Endothelial cell of umbilical vein (primary cell): ENCODE measurements around the gene DSE. TPM values are rescaled to one million over a fixed set of nuclear protein-coding genes. Genes with fewer than 3 reads are reported as not detected.
"Not testable (repeated sequence)": the region's sequence is repeated elsewhere in the genome, so short reads cannot be mapped to it uniquely, and the experiment has no call there.

Experiments used
- BruUV-seq: library from RNA; stranded (reverse); fragments of 400-500 nt; replicated peaks from 2 replicates; lab custom pipeline; 2021; lab: Mats Ljungman, UMichigan
- CTCF ChIA-PET: fragments of 300-600, 350-600 bp; sonication (Branson Sonifier 250); formaldehyde crosslinking; loops from one replicate; lab custom pipeline; 2021; ENCODE audit warnings: antibody characterized with exemption, inconsistent platforms; lab: Charles Lee
- POLR2A ChIA-PET: fragments of 300-600, 350-600 bp; sonication (Branson Sonifier 250); formaldehyde crosslinking; loops from one replicate; lab custom pipeline; 2021; ENCODE audit warnings: antibody characterized with exemption, inconsistent platforms; lab: Charles Lee
- DNase-seq: peaks from one replicate; pipeline ENCODE4 v3.0.0-alpha.2; 2011; ENCODE audit warnings: low read depth, low spot score
- FAIRE-seq: peaks from 2 replicates; lab custom pipeline; 2011; peaks lifted over from hg19 to GRCh38; lab: Jason Lieb, UNC
- H2AFZ ChIP-seq: 2 replicates; pipeline ENCODE4 v1.6.0; 2012; ENCODE audit warnings: low read depth, low read length, control low read depth, inconsistent platforms
- H3K27ac ChIP-seq: 2 replicates; pipeline ENCODE4 v1.5.1; 2011; ENCODE audit warnings: low read depth, mild to moderate bottlenecking, control low read depth, low read length, moderate library complexity; ENCODE audit not compliant: insufficient read depth
- H3K27me3 ChIP-seq, 2 experiments: 2 replicates each; pipeline versions ENCODE4 v1.6.0 to v1.6.1; 2011; ENCODE audit warnings: low read length in 2 of 2, mixed read lengths in 1 of 2; ENCODE audit not compliant: control insufficient read depth in 2 of 2, insufficient read depth in 2 of 2
- H3K36me3 ChIP-seq, 2 experiments: 2 replicates in 1 of 2; 3 replicates in 1 of 2; pipeline ENCODE4 v1.5.1; 2011; ENCODE audit warnings: low read length in 2 of 2, mild to moderate bottlenecking in 1 of 2, moderate library complexity in 1 of 2; ENCODE audit not compliant: control insufficient read depth in 2 of 2, insufficient read depth in 2 of 2; ENCODE audit errors: extremely low read depth in 1 of 2
- H3K4me1 ChIP-seq: 3 replicates; pipeline ENCODE4 v1.5.1; 2011; ENCODE audit warnings: mild to moderate bottlenecking, low read length; ENCODE audit not compliant: control insufficient read depth, insufficient read depth; ENCODE audit errors: extremely low read depth
- H3K4me2 ChIP-seq: 2 replicates; pipeline ENCODE4 v1.6.1; 2011; ENCODE audit warnings: low read length, control low read depth, mixed read lengths; ENCODE audit not compliant: insufficient read depth
- H3K4me3 ChIP-seq, 3 experiments: fragments of 200-600 bp in 1 of 3; sonication (generic), shearing (Covaris generic) in 1 of 3; replicated peaks in 1 of 3; 2 replicates each; pipeline ENCODE4 v1.5.1; 2011 to 2016; ENCODE audit warnings: control low read depth in 3 of 3, low read length in 3 of 3, mild to moderate bottlenecking in 2 of 3, inconsistent platforms in 1 of 3, low read depth in 1 of 3, moderate library complexity in 1 of 3; ENCODE audit not compliant: insufficient read depth in 1 of 3
- H3K79me2 ChIP-seq: 2 replicates; pipeline ENCODE4 v1.6.0; 2012; ENCODE audit warnings: low read length, inconsistent platforms; ENCODE audit not compliant: control insufficient read depth, insufficient read depth
- H3K9ac ChIP-seq: replicated peaks from 2 replicates; pipeline ENCODE3; 2011; ENCODE audit warnings: low read length, control low read depth; ENCODE audit not compliant: insufficient read depth; ENCODE audit errors: extremely low read depth
- H3K9me1 ChIP-seq: replicated peaks from 3 replicates; pipeline ENCODE4 v1.6.0; 2011; ENCODE audit warnings: mild to moderate bottlenecking, low read length; ENCODE audit not compliant: control insufficient read depth, insufficient read depth; ENCODE audit errors: extremely low read depth
- H3K9me3 ChIP-seq: replicated peaks from 2 replicates; pipeline ENCODE4 v1.5.1; 2012; ENCODE audit warnings: low read length, inconsistent platforms; ENCODE audit not compliant: control insufficient read depth, insufficient read depth
- H4K20me1 ChIP-seq: replicated peaks from 2 replicates; pipeline ENCODE3; 2011; ENCODE audit warnings: mild to moderate bottlenecking, low read length; ENCODE audit not compliant: control insufficient read depth, insufficient read depth; ENCODE audit errors: extremely low read depth
- CTCF ChIP-seq, 2 donors: IDR thresholded peaks; 1 replicate in 1 of 2; 2 replicates in 1 of 2; pipeline ENCODE4 v1.5.1; 2011; ENCODE audit warnings: low read length in 2 of 2, mild to moderate bottlenecking in 2 of 2, moderate library complexity in 2 of 2, control low read depth in 1 of 2, inconsistent platforms in 1 of 2, low read depth in 1 of 2; ENCODE audit not compliant: insufficient read depth in 1 of 2; ENCODE audit errors: extremely low read depth in 1 of 2
- EZH2 ChIP-seq: IDR thresholded peaks from 2 replicates; pipeline ENCODE4 v1.6.1; 2012; ENCODE audit warnings: borderline replicate concordance, low read depth, mild to moderate bottlenecking, moderate library complexity, low read length, inconsistent platforms; ENCODE audit not compliant: severe bottlenecking
- FOS ChIP-seq: IDR thresholded peaks from 2 replicates; pipeline ENCODE4 v1.6.1; 2011; ENCODE audit warnings: mild to moderate bottlenecking, low read length, moderate library complexity, borderline replicate concordance; ENCODE audit not compliant: insufficient read depth
- GATA2 ChIP-seq: IDR thresholded peaks from 2 replicates; pipeline ENCODE4 v1.7.0; 2011; ENCODE audit warnings: low read depth, mild to moderate bottlenecking, moderate library complexity, mixed read lengths, low read length; ENCODE audit not compliant: insufficient read length, insufficient read depth
- JUN ChIP-seq: IDR thresholded peaks from 2 replicates; pipeline ENCODE4 v1.6.1; 2011; ENCODE audit warnings: borderline replicate concordance, low read depth; ENCODE audit not compliant: insufficient read length, insufficient read depth
- MYC ChIP-seq: IDR thresholded peaks from one replicate; pipeline ENCODE4 v1.6.1; 2011; ENCODE audit warnings: mild to moderate bottlenecking, low read depth, low read length
- POLR2A ChIP-seq: IDR thresholded peaks from 2 replicates; pipeline ENCODE4 v1.6.1; 2012; ENCODE audit warnings: low read depth, mild to moderate bottlenecking, control low read depth, low read length
- dilution Hi-C: fragments of 300-500 bp; cut with MboI; formaldehyde crosslinking; loops from one replicate; pipeline ENCODE4 v1.15.0; 2019; ENCODE audit warnings: low sequenced_read_pairs; ENCODE audit not compliant: extremely low pct_ligation_motif_present
- intact Hi-C: fragments of 100-400 bp; cut with micrococcal nuclease; formaldehyde crosslinking; loops from one replicate; pipeline ENCODE4 v1.10.0; 2022
- polyA plus RNA-seq, 4 experiments: library from polyadenylated mRNA; depleted of rRNA in 3 of 4; stranded (reverse) in 3 of 4; unstranded in 1 of 4; fragments of >200 nt; gene quantifications; 2 replicates each; pipeline versions ENCODE4 v1.2.1 to v1.2.3, GENCODE V29; 2011 to 2012; ENCODE audit warnings: missing spikeins in 1 of 4
- total RNA-seq: library from RNA; stranded (reverse); gene quantifications from 2 replicates; pipeline ENCODE4 v1.2.3, GENCODE V29; 2021
- TF ChIP-seq, protein P1 (sequence below): IDR thresholded peaks from 2 replicates; pipeline ENCODE4 v1.6.1; 2011; ENCODE audit not compliant: insufficient read depth, insufficient read length

DSE gene
- total and polyA plus RNA-seq, 2 donors (not counting 3 experiments of a cell fraction or from before 2014, with no cell fraction given): 12.0 to 25.0 TPM

DNA sequence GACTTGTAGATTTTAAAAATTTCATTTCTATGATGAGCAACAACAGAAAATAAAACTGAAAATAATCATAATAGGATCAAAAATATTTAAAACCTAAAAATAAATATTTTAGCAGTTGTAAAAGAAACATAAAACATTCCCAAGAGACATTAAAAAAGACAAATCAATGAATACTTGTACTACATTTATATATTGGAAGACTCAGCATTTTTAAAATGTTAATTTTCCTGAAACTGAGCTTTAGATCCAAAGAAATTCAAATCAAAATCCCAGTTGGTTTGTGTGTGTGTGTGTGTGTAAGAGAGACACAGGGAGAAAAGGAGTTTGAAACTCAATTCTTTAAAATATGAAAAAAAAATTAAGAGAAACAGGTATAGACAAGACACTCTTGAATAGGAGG, 38.7 kb upstream of the DSE start:
- DNase-seq: no peak
- FAIRE-seq: no peak
- no peaks in the 10 kb centered on the region for H3K27me3 ChIP-seq
- CTCF ChIA-PET: no interaction called here
- H3K4me1 ChIP-seq: peaks cover 16% of the 10 kb centered on the region
- no peak overlapping the region for H3K27ac ChIP-seq
- intact Hi-C loops (no loop called here), dilution Hi-C loops (no loop called here)
- TF ChIP-seq CTCF (IDR thresholded peaks at IDR 0.05; ENCODE audit: extremely low read depth in 1 of 2, insufficient read depth in 1 of 2, low read depth in 1 of 2, low read length in 2 of 2) (no peak), JUN (no peak), GATA2 (no peak), FOS (no peak), POLR2A (no peak), EZH2 (no peak), MYC (no peak)
- TF ChIP-seq, protein P1, sequence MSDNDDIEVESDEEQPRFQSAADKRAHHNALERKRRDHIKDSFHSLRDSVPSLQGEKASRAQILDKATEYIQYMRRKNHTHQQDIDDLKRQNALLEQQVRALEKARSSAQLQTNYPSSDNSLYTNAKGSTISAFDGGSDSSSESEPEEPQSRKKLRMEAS: no peak
- H3K9ac ChIP-seq: no peak overlapping the region
- H3K36me3 ChIP-seq: no peaks in the 10 kb centered on the region
- no peaks in the 10 kb centered on the region for H3K9me1 ChIP-seq
- no peaks in the 10 kb centered on the region for H4K20me1 ChIP-seq
- H3K9me3 ChIP-seq: no peaks in the 10 kb centered on the region
- no peak overlapping the region for H3K4me2 ChIP-seq
- no peak overlapping the region for H3K4me3 ChIP-seq
- BruUV-seq: no TSS peak
- no peaks in the 10 kb centered on the region for H3K79me2 ChIP-seq
- POLR2A ChIA-PET: no interaction called here
- H2AFZ ChIP-seq: no peak overlapping the region

GRCh38 chr6:116334638-116335409, 35.9 kb upstream of the DSE start:
- H3K4me1 ChIP-seq, BruUV-seq, dilution Hi-C loops, POLR2A ChIA-PET, DNase-seq, H3K9me1 ChIP-seq, H3K79me2 ChIP-seq, H3K27me3 ChIP-seq, intact Hi-C loops, H3K4me3 ChIP-seq, H2AFZ ChIP-seq, H3K9ac ChIP-seq, H4K20me1 ChIP-seq, H3K36me3 ChIP-seq, H3K27ac ChIP-seq, H3K4me2 ChIP-seq, H3K9me3 ChIP-seq: not testable (repeated sequence)
- CTCF ChIA-PET: interaction anchor here (1.3 kb wide), 1 partner anchor 10 kb away, joined by 3 read pairs; no protein-coding TSS in a partner anchor
- FAIRE-seq: peak; percentile 46
